PC-3 (cell line): ENCODE data around the gene COP1. TPM values are rescaled to one million over a fixed set of nuclear protein-coding genes. Genes with fewer than 3 reads are reported as not detected.

Experiments
- ATAC-seq: fragments of 200-7000 bp; cut with Tn5 transposase; 2 replicates; pipeline ENCODE4 v1.9.1; 2020; ENCODE audit warnings: mild to moderate bottlenecking, moderate library complexity
- BruUV-seq: library from RNA; stranded (reverse); fragments of 400-500 nt; replicated peaks from 2 replicates; lab custom pipeline; 2021; lab: Mats Ljungman, UMichigan
- CTCF ChIA-PET: fragments of 300-600 bp; sonication (Branson Sonifier 250); formaldehyde crosslinking; loops from one replicate; lab custom pipeline; 2022; ENCODE audit warnings: antibody characterized with exemption; lab: Charles Lee
- POLR2A ChIA-PET: fragments of 300-600 bp; sonication (Branson Sonifier 250); formaldehyde crosslinking; loops from one replicate; lab custom pipeline; 2022; ENCODE audit warnings: antibody characterized with exemption; ENCODE audit not compliant: unreplicated experiment; lab: Charles Lee
- DNase-seq: peaks from one replicate; pipeline ENCODE4 v3.0.0-alpha.2; 2015
- H2AFZ ChIP-seq: fragments of 300-600 bp; sonication (generic); 2 replicates; pipeline ENCODE4 v1.6.0; 2016; ENCODE audit warnings: antibody characterized with exemption, low read length
- H3F3A ChIP-seq: fragments of 300-600 bp; sonication (generic); one replicate; pipeline ENCODE4 v1.6.0; 2017; ENCODE audit warnings: antibody characterized with exemption, low read length, control low read depth, mild to moderate bottlenecking; ENCODE audit not compliant: unreplicated experiment
- H3K27ac ChIP-seq: fragments of 300-600 bp; sonication (generic); 2 replicates; pipeline ENCODE4 v1.5.1; 2016; ENCODE audit warnings: mild to moderate bottlenecking, low read length
- H3K27me3 ChIP-seq: fragments of 300-600 bp; sonication (generic); 2 replicates; pipeline ENCODE4 v1.6.1; 2016; ENCODE audit warnings: low read length, mixed read lengths
- H3K36me3 ChIP-seq: fragments of 300-600 bp; sonication (generic); 2 replicates; pipeline ENCODE4 v1.6.1; 2016; ENCODE audit warnings: low read depth, mixed run types, low read length, mixed read lengths
- H3K4me1 ChIP-seq: fragments of 300-600 bp; sonication (generic); 2 replicates; pipeline ENCODE4 v1.5.1; 2016; ENCODE audit warnings: low read length; ENCODE audit not compliant: insufficient read depth
- H3K4me2 ChIP-seq: fragments of 300-600 bp; sonication (generic); 2 replicates; pipeline ENCODE4 v1.6.0; 2016; ENCODE audit warnings: low read length
- H3K4me3 ChIP-seq: fragments of 300-600 bp; sonication (generic); 2 replicates; pipeline ENCODE4 v1.5.1; 2016; ENCODE audit warnings: mild to moderate bottlenecking, low read length, mixed read lengths
- H3K79me2 ChIP-seq: fragments of 300-600 bp; sonication (generic); 2 replicates; pipeline ENCODE4 v1.6.1; 2017; ENCODE audit warnings: low read length, mixed read lengths
- H3K9ac ChIP-seq: fragments of 300-600 bp; sonication (generic); 2 replicates; pipeline ENCODE4 v1.6.0; 2016; ENCODE audit warnings: mild to moderate bottlenecking, low read length
- H3K9me2 ChIP-seq: fragments of 300-600 bp; sonication (generic); replicated peaks from 2 replicates; pipeline ENCODE4 v1.6.1; 2016; ENCODE audit warnings: mixed run types, low read length, mixed read lengths
- H3K9me3 ChIP-seq: fragments of 300-600 bp; sonication (generic); 2 replicates; pipeline ENCODE4 v1.6.1; 2016; ENCODE audit warnings: low read length, mixed read lengths
- H4K20me1 ChIP-seq: fragments of 300-600 bp; sonication (generic); 2 replicates; pipeline ENCODE4 v1.6.1; 2016; ENCODE audit warnings: low read length, mixed read lengths
- EZH2 ChIP-seq: fragments of 300-600 bp; sonication (generic); IDR thresholded peaks from one replicate; pipeline ENCODE4 v1.6.1; 2017; ENCODE audit warnings: antibody characterized with exemption, mild to moderate bottlenecking, low read length; ENCODE audit not compliant: unreplicated experiment
- EZH2phosphoT487 ChIP-seq: fragments of 300-600 bp; sonication (generic); IDR thresholded peaks from 2 replicates; pipeline ENCODE4 v1.6.1; 2018; ENCODE audit warnings: mild to moderate bottlenecking, antibody characterized with exemption, low read length, borderline replicate concordance
- intact Hi-C: fragments of 100-400 bp; cut with micrococcal nuclease; formaldehyde crosslinking; loops from 2 replicates; pipeline ENCODE4 v1.9.0; 2023
- total RNA-seq: library from RNA; depleted of rRNA; stranded (reverse); fragments of >200 nt; gene quantifications from 2 replicates; pipeline ENCODE4 v1.2.3, GENCODE V29; 2014
- TF ChIP-seq, protein P1 (sequence below): fragments of 300-600 bp; sonication (generic); conservative IDR thresholded peaks from 2 replicates; pipeline ENCODE4 v1.5.1; 2017; ENCODE audit warnings: antibody characterized with exemption, low read depth, mild to moderate bottlenecking, low read length

COP1 gene
- total RNA-seq, 1 experiment from 2014 or later, result 16.6 TPM

DNA sequence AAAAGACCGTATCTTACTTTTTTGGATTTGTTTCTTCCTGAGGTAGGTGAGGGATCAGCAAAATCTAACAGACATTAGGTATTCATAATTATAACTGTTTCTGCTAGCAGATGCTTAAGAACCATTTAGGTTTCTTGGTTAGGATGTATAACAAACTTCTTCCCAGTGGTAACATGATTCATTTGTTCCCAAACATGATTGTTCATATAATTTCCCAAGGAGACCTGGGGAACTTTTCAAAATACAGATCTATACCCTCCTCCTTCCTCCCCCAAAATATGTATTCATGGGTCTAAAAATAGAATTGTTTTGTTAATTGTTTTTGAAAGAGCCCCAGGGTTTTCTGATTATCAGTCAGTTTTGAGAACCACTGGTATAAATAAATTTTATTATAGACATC, 228.2 kb downstream of the COP1 start:
- ATAC-seq, result no peak
- Histone ChIP-seq H3F3A (no peaks in the 10 kb centered on the region), H3K4me2 (no peak overlapping the region), H3K27me3 (no peaks in the 10 kb centered on the region), H3K9me2 (no peaks in the 10 kb centered on the region), H2AFZ (no peak overlapping the region), H3K9ac (no peak overlapping the region), H3K36me3 (peaks cover 6% of the 10 kb centered on the region; the same call in 1 of the 2 replicates), H3K79me2 (no peaks in the 10 kb centered on the region), H3K27ac (no peak overlapping the region), H3K9me3 (no peaks in the 10 kb centered on the region), H4K20me1 (no peaks in the 10 kb centered on the region), H3K4me3 (no peak overlapping the region), H3K4me1 (no peaks in the 10 kb centered on the region)
- intact Hi-C loops, result no loop called here
- ChIA-PET CTCF (no interaction called here), POLR2A (no interaction called here)
- TF ChIP-seq EZH2 (no peak), EZH2phosphoT487 (no peak)
- TF ChIP-seq, protein P1, sequence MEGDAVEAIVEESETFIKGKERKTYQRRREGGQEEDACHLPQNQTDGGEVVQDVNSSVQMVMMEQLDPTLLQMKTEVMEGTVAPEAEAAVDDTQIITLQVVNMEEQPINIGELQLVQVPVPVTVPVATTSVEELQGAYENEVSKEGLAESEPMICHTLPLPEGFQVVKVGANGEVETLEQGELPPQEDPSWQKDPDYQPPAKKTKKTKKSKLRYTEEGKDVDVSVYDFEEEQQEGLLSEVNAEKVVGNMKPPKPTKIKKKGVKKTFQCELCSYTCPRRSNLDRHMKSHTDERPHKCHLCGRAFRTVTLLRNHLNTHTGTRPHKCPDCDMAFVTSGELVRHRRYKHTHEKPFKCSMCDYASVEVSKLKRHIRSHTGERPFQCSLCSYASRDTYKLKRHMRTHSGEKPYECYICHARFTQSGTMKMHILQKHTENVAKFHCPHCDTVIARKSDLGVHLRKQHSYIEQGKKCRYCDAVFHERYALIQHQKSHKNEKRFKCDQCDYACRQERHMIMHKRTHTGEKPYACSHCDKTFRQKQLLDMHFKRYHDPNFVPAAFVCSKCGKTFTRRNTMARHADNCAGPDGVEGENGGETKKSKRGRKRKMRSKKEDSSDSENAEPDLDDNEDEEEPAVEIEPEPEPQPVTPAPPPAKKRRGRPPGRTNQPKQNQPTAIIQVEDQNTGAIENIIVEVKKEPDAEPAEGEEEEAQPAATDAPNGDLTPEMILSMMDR, result no peak
- no TSS peak for BruUV-seq
- DNase-seq, result no peak

DNA sequence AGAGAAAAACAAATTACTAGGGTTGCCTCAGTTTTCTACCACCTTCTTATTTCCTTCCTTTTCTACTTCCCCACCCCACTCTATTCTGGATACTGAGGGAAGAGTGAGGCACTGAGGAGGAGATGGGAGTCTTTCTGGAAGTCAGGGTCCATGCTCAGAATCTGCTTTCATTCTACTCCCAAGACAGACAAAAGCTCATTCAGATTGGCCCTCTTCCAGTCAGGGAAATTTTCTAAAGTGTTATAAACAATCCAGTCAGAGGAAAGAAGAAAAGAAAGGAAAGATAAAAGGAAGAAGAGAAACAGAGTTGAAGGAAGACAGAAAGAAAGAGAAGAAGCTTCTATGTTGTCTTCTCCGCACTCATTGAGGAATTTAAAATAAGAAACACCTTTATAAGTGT, 228.6 kb downstream of the COP1 start:
- no peaks in the 10 kb centered on the region for H3F3A ChIP-seq
- H3K4me3 ChIP-seq, result no peak overlapping the region
- no peaks in the 10 kb centered on the region for H3K4me1 ChIP-seq
- H4K20me1 ChIP-seq, result no peaks in the 10 kb centered on the region
- TF ChIP-seq, protein P1, result no peak
- TF ChIP-seq EZH2phosphoT487, result no peak
- TF ChIP-seq EZH2, result no peak
- no TSS peak for BruUV-seq
- H3K9me2 ChIP-seq, result no peaks in the 10 kb centered on the region
- no peak overlapping the region for H2AFZ ChIP-seq
- no peaks in the 10 kb centered on the region for H3K27me3 ChIP-seq
- intact Hi-C loops, result no loop called here
- H3K79me2 ChIP-seq, result no peaks in the 10 kb centered on the region
- no peak overlapping the region for H3K27ac ChIP-seq
- H3K4me2 ChIP-seq, result no peak overlapping the region
- no peak for DNase-seq
- no peak for ATAC-seq
- H3K9ac ChIP-seq, result no peak overlapping the region
- CTCF ChIA-PET, result no interaction called here
- no peaks in the 10 kb centered on the region for H3K9me3 ChIP-seq
- POLR2A ChIA-PET, result no interaction called here
- peaks cover 1% of the 10 kb centered on the region; the same call in 1 of the 2 replicates for H3K36me3 ChIP-seq

- ChIA-PET CTCF (no interaction called here), POLR2A (no interaction called here)
- H2AFZ ChIP-seq, result no peak overlapping the region
- DNase-seq (no peak), ATAC-seq (no peak)
- no peaks in the 10 kb centered on the region for H3K9me2 ChIP-seq
- no peak overlapping the region for H3K4me2 ChIP-seq
- H3K27ac ChIP-seq, result no peak overlapping the region
- no peak overlapping the region for H3K9ac ChIP-seq
- BruUV-seq, result no TSS peak
- H4K20me1 ChIP-seq, result no peaks in the 10 kb centered on the region
- H3K36me3 ChIP-seq, result no peaks in the 10 kb centered on the region
- H3K4me1 ChIP-seq, result no peaks in the 10 kb centered on the region
- TF ChIP-seq, protein P1, result no peak
- no peak for TF ChIP-seq EZH2
- TF ChIP-seq EZH2phosphoT487, result no peak
- no peaks in the 10 kb centered on the region for H3K27me3 ChIP-seq
- no peak overlapping the region for H3K4me3 ChIP-seq
- intact Hi-C loops, result no loop called here
- no peaks in the 10 kb centered on the region for H3K79me2 ChIP-seq
- H3F3A ChIP-seq, result no peaks in the 10 kb centered on the region
- H3K9me3 ChIP-seq, result no peaks in the 10 kb centered on the region
These were observed 230.0 kb downstream of the COP1 start for GRCh38 chr1:175976865-175977642.
